ENCODE results near the gene ITK. TPM values are rescaled to one million over a fixed set of nuclear protein-coding genes. Genes with fewer than 3 reads are reported as not detected.

The ITK gene
- total and polyA plus RNA-seq, 4 donors = 0.06 to 0.51 (median 0.45) TPM

- Histone ChIP-seq H3K4me3 (ENCODE audit: low read depth, low read length) (no peak overlapping the region), H3K9me3 (ENCODE audit: control insufficient read depth, insufficient read depth, low read length) (no peaks in the 10 kb centered on the region), H3K27ac (ENCODE audit: low read depth, low read length) (no peak overlapping the region), H3K27me3 (ENCODE audit: control insufficient read depth, insufficient read depth, low read length) (no peaks in the 10 kb centered on the region), H3K36me3 (ENCODE audit: control insufficient read depth, insufficient read depth, low read length) (no peaks in the 10 kb centered on the region), H3K4me1 (ENCODE audit: control insufficient read depth, insufficient read depth, low read length) (no peaks in the 10 kb centered on the region)
- WGBS (ENCODE audit: insufficient coverage) = no CpG with 5 or more reads among the region's 6 CpGs
- DNase-seq (ENCODE audit: low read depth in 4 of 6, low spot score in 6 of 6) = no peak
Observed at GRCh38 chr5:157258450-157258849, 77.8 kb downstream of the ITK start.

- Histone ChIP-seq H3K27ac (ENCODE audit: low read depth, low read length) (no peak overlapping the region), H3K27me3 (ENCODE audit: control insufficient read depth, insufficient read depth, low read length) (no peaks in the 10 kb centered on the region), H3K4me1 (ENCODE audit: control insufficient read depth, insufficient read depth, low read length) (no peaks in the 10 kb centered on the region), H3K9me3 (ENCODE audit: control insufficient read depth, insufficient read depth, low read length) (no peaks in the 10 kb centered on the region), H3K36me3 (ENCODE audit: control insufficient read depth, insufficient read depth, low read length) (no peaks in the 10 kb centered on the region), H3K4me3 (ENCODE audit: low read depth, low read length) (no peak overlapping the region)
- no peak for DNase-seq (ENCODE audit: low read depth in 4 of 6, low spot score in 6 of 6)
- 92% methylated on average over 2 of the region's 4 CpGs for WGBS (ENCODE audit: insufficient coverage)
Observed at GRCh38 chr5:157259699-157260098, 79.1 kb downstream of the ITK start.

DNA sequence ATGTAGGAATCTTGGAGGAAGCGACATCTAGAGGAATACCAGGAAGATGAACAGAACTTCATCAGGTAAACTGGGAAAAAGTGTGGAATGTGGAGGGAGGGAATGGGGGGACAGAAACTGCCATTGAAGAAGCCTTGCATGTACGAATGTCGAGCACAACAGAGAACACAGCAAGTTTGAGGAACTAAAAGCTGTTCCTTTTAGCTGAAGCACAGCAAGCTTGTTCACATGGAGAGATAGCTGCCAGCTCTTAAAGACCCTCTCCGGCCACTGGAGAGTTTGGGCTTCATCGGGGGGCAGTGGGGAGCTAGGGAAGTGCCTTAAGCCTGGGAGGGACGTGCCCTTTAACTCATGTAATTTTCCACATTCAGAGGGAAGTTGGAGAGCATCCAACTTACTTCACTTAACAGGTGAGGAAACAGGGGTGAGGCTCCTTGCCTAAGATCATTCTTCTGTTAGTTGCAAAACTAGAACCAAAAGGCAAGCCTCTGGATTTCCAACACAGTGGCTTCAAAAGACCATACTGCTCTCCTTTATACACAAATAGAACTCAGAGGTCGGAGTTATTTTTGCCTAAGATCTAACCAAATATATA, 83.0 kb downstream of the ITK start:
- no peaks in the 10 kb centered on the region for H3K9me3 ChIP-seq (ENCODE audit: control insufficient read depth, insufficient read depth, low read length)
- H3K27me3 ChIP-seq (ENCODE audit: control insufficient read depth, insufficient read depth, low read length) = no peaks in the 10 kb centered on the region
- H3K36me3 ChIP-seq (ENCODE audit: control insufficient read depth, insufficient read depth, low read length) = no peaks in the 10 kb centered on the region
- WGBS (ENCODE audit: insufficient coverage) = 57% methylated on average over 3 of the region's 7 CpGs
- peaks cover 26% of the 10 kb centered on the region for H3K4me1 ChIP-seq (ENCODE audit: control insufficient read depth, insufficient read depth, low read length)
- no peak overlapping the region for H3K4me3 ChIP-seq (ENCODE audit: low read depth, low read length)
- no peak overlapping the region for H3K27ac ChIP-seq (ENCODE audit: low read depth, low read length)
- DNase-seq (ENCODE audit: low read depth in 4 of 6, low spot score in 6 of 6) = no peak

GRCh38 chr5:157265714-157266285, 85.2 kb downstream of the ITK start, which contains the start of gene CYFIP2:
Gene CYFIP2 (plus strand): TSS chr5:157266123. CDS start chr5:157285362, 19,239 bp downstream.
- peak within 1 kb of the TSS; percentile 78 for H3K4me3 ChIP-seq (ENCODE audit: low read depth, low read length)
- H3K9me3 ChIP-seq (ENCODE audit: control insufficient read depth, insufficient read depth, low read length) = no peaks in the 10 kb centered on the region
- peak in 5 of 6 donors; percentile 50 to 92 (median 66) for DNase-seq (ENCODE audit: low read depth in 4 of 6, low spot score in 6 of 6)
- no peaks in the 10 kb centered on the region for H3K36me3 ChIP-seq (ENCODE audit: control insufficient read depth, insufficient read depth, low read length)
- H3K27ac ChIP-seq (ENCODE audit: low read depth, low read length) = peak within 1 kb of the TSS; percentile 52
- peaks cover 32% of the 10 kb centered on the region for H3K4me1 ChIP-seq (ENCODE audit: control insufficient read depth, insufficient read depth, low read length)
- no peaks in the 10 kb centered on the region for H3K27me3 ChIP-seq (ENCODE audit: control insufficient read depth, insufficient read depth, low read length)
- WGBS (ENCODE audit: insufficient coverage) = under 1% methylated on average over 58 of the region's 58 CpGs

DNA sequence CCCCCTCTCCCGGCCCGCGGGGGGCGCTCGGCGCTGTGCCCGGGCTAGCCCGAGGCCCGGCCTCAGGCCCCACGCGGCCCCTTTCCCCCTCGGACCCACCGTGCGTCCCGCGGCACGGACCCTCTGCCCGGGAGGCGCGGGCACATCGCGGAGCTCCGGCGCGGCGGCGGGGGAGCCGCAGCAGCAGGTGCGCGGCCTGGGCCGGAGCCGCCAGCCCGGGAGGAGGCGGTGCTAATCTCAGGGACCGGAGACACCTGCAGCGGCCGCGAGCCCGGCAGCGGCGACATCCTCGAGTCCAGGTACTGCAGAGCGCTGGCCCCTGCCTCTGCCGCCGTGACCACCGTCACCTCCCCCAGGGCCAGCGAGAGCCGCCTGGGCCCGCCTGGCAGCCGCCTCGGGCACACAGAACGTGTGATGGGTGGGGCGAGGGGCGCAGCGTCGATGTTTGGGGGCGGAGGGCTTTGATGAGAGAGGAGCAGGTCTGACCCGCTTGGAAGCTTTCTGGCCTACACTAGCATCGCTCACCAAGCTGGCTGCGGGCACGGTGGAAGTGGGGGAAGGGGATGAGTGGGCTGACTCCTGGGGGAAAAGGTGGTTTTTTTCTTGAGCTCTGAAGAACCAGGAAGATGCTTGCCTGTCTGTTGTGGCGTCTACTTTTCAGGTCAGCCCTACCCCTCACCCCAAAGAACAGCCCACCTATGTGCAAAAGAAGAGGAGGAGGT, 85.8 kb downstream of the ITK start:
- peak in 2 of 6 donors; percentile 71 to 78 for DNase-seq (ENCODE audit: low read depth in 4 of 6, low spot score in 6 of 6)
- WGBS (ENCODE audit: insufficient coverage) = under 1% methylated on average over 61 of the region's 62 CpGs
- Histone ChIP-seq H3K27me3 (ENCODE audit: control insufficient read depth, insufficient read depth, low read length) (no peaks in the 10 kb centered on the region), H3K27ac (ENCODE audit: low read depth, low read length) (no peak overlapping the region), H3K9me3 (ENCODE audit: control insufficient read depth, insufficient read depth, low read length) (no peaks in the 10 kb centered on the region), H3K36me3 (ENCODE audit: control insufficient read depth, insufficient read depth, low read length) (no peaks in the 10 kb centered on the region), H3K4me3 (ENCODE audit: low read depth, low read length) (peak overlapping the region; percentile 78), H3K4me1 (ENCODE audit: control insufficient read depth, insufficient read depth, low read length) (peaks cover 32% of the 10 kb centered on the region)

DNA sequence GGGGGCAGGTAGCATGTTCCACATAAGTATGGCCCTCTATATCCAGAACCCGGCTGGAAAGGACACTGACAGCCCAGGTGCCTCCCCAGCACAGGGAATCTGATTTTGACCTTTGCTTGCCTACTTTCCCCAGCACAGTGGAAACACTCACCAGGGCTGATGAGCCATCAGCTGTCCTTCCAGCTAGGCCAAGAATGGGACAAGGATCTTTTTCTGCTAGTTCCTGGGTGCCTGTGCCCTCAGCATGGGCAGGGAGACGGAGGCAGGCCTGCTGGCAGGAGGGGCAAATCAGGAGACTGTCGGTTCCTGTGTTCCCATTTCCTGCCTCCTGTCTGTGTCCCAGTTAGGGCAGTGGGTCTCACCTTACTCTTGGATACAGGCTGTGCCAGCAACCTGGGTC, 86.4 kb downstream of the ITK start:
- no peaks in the 10 kb centered on the region for H3K27me3 ChIP-seq (ENCODE audit: control insufficient read depth, insufficient read depth, low read length)
- H3K4me3 ChIP-seq (ENCODE audit: low read depth, low read length) = peak overlapping the region; percentile 78
- 46% methylated on average over 3 of the region's 3 CpGs for WGBS (ENCODE audit: insufficient coverage)
- peak overlapping the region; percentile 64 for H3K27ac ChIP-seq (ENCODE audit: low read depth, low read length)
- DNase-seq (ENCODE audit: low read depth in 4 of 6, low spot score in 6 of 6) = peak in 1 of 6 donors; percentile 13
- H3K9me3 ChIP-seq (ENCODE audit: control insufficient read depth, insufficient read depth, low read length) = no peaks in the 10 kb centered on the region
- H3K36me3 ChIP-seq (ENCODE audit: control insufficient read depth, insufficient read depth, low read length) = no peaks in the 10 kb centered on the region
- peaks cover 36% of the 10 kb centered on the region for H3K4me1 ChIP-seq (ENCODE audit: control insufficient read depth, insufficient read depth, low read length)

DNA sequence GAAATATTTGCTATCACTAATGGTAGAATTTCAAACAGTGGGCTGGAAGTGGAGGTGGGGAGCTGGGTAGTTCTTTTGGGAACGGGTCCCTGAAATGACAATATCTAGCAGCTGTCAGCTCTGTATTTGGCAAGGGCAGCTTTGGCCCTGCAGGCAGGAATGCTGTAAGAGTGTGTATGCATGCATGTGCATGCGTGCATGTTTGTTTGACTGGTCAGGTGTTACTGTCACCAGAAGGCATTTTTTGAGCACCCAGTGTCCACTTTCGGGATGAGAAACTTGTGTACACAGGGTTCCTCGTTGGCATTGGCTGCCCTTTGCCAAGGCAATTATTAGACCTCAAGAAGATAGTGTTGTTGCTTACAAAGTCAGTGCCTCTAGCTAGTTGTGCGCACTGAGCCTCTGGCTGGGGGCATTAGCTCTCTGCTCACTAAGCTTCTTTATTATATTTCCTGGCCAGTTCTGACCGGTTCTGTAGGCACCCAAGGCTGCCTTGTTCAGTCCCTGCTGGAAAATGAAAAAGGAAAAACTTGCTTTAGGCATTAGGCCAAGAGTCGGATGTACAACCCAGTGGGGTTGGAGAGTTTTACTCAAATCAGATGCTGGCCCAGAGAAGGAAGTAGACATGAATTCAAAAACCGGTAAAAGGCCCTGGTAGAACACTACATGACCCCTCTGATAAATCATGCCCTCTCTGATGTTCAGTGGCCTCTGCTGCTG, 87.3 kb downstream of the ITK start:
- Histone ChIP-seq H3K36me3 (ENCODE audit: control insufficient read depth, insufficient read depth, low read length) (no peaks in the 10 kb centered on the region), H3K9me3 (ENCODE audit: control insufficient read depth, insufficient read depth, low read length) (no peaks in the 10 kb centered on the region), H3K4me3 (ENCODE audit: low read depth, low read length) (peak overlapping the region; percentile 78), H3K27me3 (ENCODE audit: control insufficient read depth, insufficient read depth, low read length) (no peaks in the 10 kb centered on the region), H3K27ac (ENCODE audit: low read depth, low read length) (peak overlapping the region; percentile 64), H3K4me1 (ENCODE audit: control insufficient read depth, insufficient read depth, low read length) (peaks cover 36% of the 10 kb centered on the region)
- peak in 2 of 6 donors; percentile 65 to 66 for DNase-seq (ENCODE audit: low read depth in 4 of 6, low spot score in 6 of 6)
- 34% methylated on average over 8 of the region's 8 CpGs for WGBS (ENCODE audit: insufficient coverage)

DNA sequence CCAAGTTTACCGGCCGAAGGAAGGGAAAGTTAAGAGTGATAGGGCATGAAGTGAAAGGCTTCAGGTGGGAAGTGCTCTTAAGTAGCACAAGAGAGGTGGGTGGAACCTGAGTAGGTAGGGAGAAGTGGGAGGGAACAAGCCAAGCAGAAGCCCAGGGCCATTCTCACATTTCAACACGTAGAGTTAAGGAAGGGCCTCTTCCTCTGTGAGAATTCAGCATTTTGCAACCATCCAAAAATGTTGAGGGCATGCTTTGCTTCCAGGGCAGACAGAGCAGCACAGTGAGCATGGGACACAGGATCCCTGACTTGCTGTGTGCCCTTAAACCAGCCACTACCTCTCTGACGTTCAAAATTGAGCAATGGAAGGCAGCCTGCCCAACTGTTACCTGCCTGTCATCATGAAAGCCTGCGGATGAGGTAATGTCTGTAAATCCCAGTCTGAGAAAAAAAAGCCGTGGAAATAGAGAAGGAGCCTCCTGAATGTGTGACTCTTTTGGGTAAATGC, 88.6 kb downstream of the ITK start:
- H3K4me3 ChIP-seq (ENCODE audit: low read depth, low read length) = no peak overlapping the region
- H3K4me1 ChIP-seq (ENCODE audit: control insufficient read depth, insufficient read depth, low read length) = peaks cover 36% of the 10 kb centered on the region
- no peak overlapping the region for H3K27ac ChIP-seq (ENCODE audit: low read depth, low read length)
- H3K9me3 ChIP-seq (ENCODE audit: control insufficient read depth, insufficient read depth, low read length) = no peaks in the 10 kb centered on the region
- no peaks in the 10 kb centered on the region for H3K27me3 ChIP-seq (ENCODE audit: control insufficient read depth, insufficient read depth, low read length)
- H3K36me3 ChIP-seq (ENCODE audit: control insufficient read depth, insufficient read depth, low read length) = no peaks in the 10 kb centered on the region
- DNase-seq (ENCODE audit: low read depth in 4 of 6, low spot score in 6 of 6) = no peak
- 84% methylated on average over 4 of the region's 6 CpGs for WGBS (ENCODE audit: insufficient coverage)

- Histone ChIP-seq H3K27ac (ENCODE audit: low read depth, low read length) (no peak overlapping the region), H3K4me3 (ENCODE audit: low read depth, low read length) (no peak overlapping the region), H3K27me3 (ENCODE audit: control insufficient read depth, insufficient read depth, low read length) (no peaks in the 10 kb centered on the region), H3K9me3 (ENCODE audit: control insufficient read depth, insufficient read depth, low read length) (no peaks in the 10 kb centered on the region), H3K4me1 (ENCODE audit: control insufficient read depth, insufficient read depth, low read length) (peaks cover 36% of the 10 kb centered on the region), H3K36me3 (ENCODE audit: control insufficient read depth, insufficient read depth, low read length) (no peaks in the 10 kb centered on the region)
- no peak for DNase-seq (ENCODE audit: low read depth in 4 of 6, low spot score in 6 of 6)
- 70% methylated on average over 3 of the region's 4 CpGs for WGBS (ENCODE audit: insufficient coverage)
Observed at GRCh38 chr5:157269761-157270272, 89.2 kb downstream of the ITK start.
